PC-3 (cell line): ENCODE measurements around the gene TEFM.

ENCODE experiments used
- CTCF ChIP-seq: fragments of 300-600 bp; sonication (generic); conservative IDR thresholded peaks from 2 replicates; pipeline ENCODE4 v1.5.1; 2017; ENCODE audit warnings: antibody characterized with exemption, low read depth, mild to moderate bottlenecking, low read length
- EZH2 ChIP-seq: fragments of 300-600 bp; sonication (generic); IDR thresholded peaks from one replicate; pipeline ENCODE4 v1.6.1; 2017; ENCODE audit warnings: antibody characterized with exemption, mild to moderate bottlenecking, low read length; ENCODE audit not compliant: unreplicated experiment
- EZH2phosphoT487 ChIP-seq: fragments of 300-600 bp; sonication (generic); IDR thresholded peaks from 2 replicates; pipeline ENCODE4 v1.6.1; 2018; ENCODE audit warnings: mild to moderate bottlenecking, antibody characterized with exemption, low read length, borderline replicate concordance

- TF ChIP-seq CTCF (no peak), EZH2 (no peak), EZH2phosphoT487 (no peak)
These were observed 2.8 kb upstream of the TEFM start for GRCh38 chr17:30908717-30909420.
